ENCODE measurements around the gene PCK1. TPM values are rescaled to one million over a fixed set of nuclear protein-coding genes. Genes with fewer than 3 reads are reported as not detected.

PCK1 gene
- total and polyA plus RNA-seq, 2 of the 13 experiments (the other 11 are each of a cell fraction or from before 2014, with no cell fraction given): 6.5 to 12.6 TPM

- TF ChIP-seq ZNF646 (CRISPR knock-in tag; IDR thresholded peaks at IDR 0.05) (no peak), ZNF639 (CRISPR knock-in tag; conservative IDR thresholded peaks at IDR 0.05) (no peak), ZBTB37 (CRISPR knock-in tag; IDR thresholded peaks at IDR 0.05) (no peak), ZEB1 (IDR thresholded peaks at IDR 0.05; ENCODE audit: insufficient replicate concordance, low read depth) (no peak), RFX1 (IDR thresholded peaks at IDR 0.05) (no peak), DRAP1 (CRISPR knock-in tag; IDR thresholded peaks at IDR 0.05) (no peak), ZNF383 (CRISPR knock-in tag; IDR thresholded peaks at IDR 0.05; ENCODE audit: borderline replicate concordance) (no peak), MIER2 (CRISPR knock-in tag; IDR thresholded peaks at IDR 0.05) (no peak), HNF4A (CRISPR knock-in tag; IDR thresholded peaks at IDR 0.05) (no peak), KLF6 (CRISPR knock-in tag; IDR thresholded peaks at IDR 0.05) (no peak), MXD3 (CRISPR knock-in tag; IDR thresholded peaks at IDR 0.05) (no peak), ZNF660 (CRISPR knock-in tag; IDR thresholded peaks at IDR 0.05; ENCODE audit: borderline replicate concordance, low read depth) (no peak), ZNF589 (CRISPR knock-in tag; conservative IDR thresholded peaks at IDR 0.05) (no peak), GATAD2A (CRISPR knock-in tag; IDR thresholded peaks at IDR 0.05) (peak; percentile 54; the same call in 1 of the 2 replicates), FOXO4 (CRISPR knock-in tag; conservative IDR thresholded peaks at IDR 0.05) (0 out of 2 replicates have a peak, but pooled peaks have one; percentile 66), ZNF160 (CRISPR knock-in tag; IDR thresholded peaks at IDR 0.05) (no peak)
These were observed 46.6 kb upstream of the PCK1 start (continued) for GRCh38 chr20:57514273-57514751.
